Measurements from ENCODE around the gene FUT3.

GRCh38 chr19:5806133-5806489, 45.1 kb downstream of the FUT3 start:
- TF ChIP-seq CTCF (IDR thresholded peaks at IDR 0.05) (peak in 2 of 6 experiments; percentile 0 to 12), POLR2A (IDR thresholded peaks at IDR 0.05) (no peak)

Measured in adrenal gland (tissue), 5 donors.